GM12878 (cell line): ENCODE results near the gene MEMO1. TPM values are rescaled to one million over a fixed set of nuclear protein-coding genes. Genes with fewer than 3 reads are reported as not detected.
A peak's percentile ranks its signal among the peaks of the same experiment; 100 is the strongest.

Experiments used
- ATF7 ChIP-seq: fragments of 450-650 bp; IDR thresholded peaks from 2 replicates; pipeline ENCODE4 v1.6.1; 2016; ENCODE audit warnings: low read depth, mild to moderate bottlenecking
- BCLAF1 ChIP-seq: fragments of 450-650 bp; IDR thresholded peaks from 2 replicates; pipeline ENCODE4 v1.6.1; 2017; ENCODE audit warnings: antibody characterized with exemption, mild to moderate bottlenecking, moderate library complexity
- CUX1 ChIP-seq: IDR thresholded peaks from 2 replicates; pipeline ENCODE4 v1.6.1; 2012; ENCODE audit warnings: improper control_type of control experiment, low read depth, low read length; ENCODE audit not compliant: insufficient replicate concordance
- GATAD2B ChIP-seq: fragments of 450-650 bp; conservative IDR thresholded peaks from 2 replicates; pipeline ENCODE4 v1.6.1; 2017; ENCODE audit warnings: low read depth, mild to moderate bottlenecking, moderate library complexity
- KLF5 ChIP-seq: fragments of 450-650 bp; IDR thresholded peaks from 2 replicates; pipeline ENCODE4 v1.6.1; 2014; ENCODE audit warnings: mild to moderate bottlenecking; ENCODE audit not compliant: partially characterized antibody
- MYB ChIP-seq: fragments of 150-350 bp; IDR thresholded peaks from 2 replicates; pipeline ENCODE4 v1.6.1; 2014; ENCODE audit warnings: mild to moderate bottlenecking, low read depth, low read length, borderline replicate concordance
- NBN ChIP-seq: fragments of 450-650 bp; IDR thresholded peaks from 2 replicates; pipeline ENCODE4 v1.6.1; 2016
- PRDM15 ChIP-seq: fragments of 450-650 bp; formaldehyde crosslinking; IDR thresholded peaks from 2 replicates; pipeline ENCODE4 v1.4.0; 2020; ENCODE audit warnings: mild to moderate bottlenecking, moderate library complexity
- RELA ChIP-seq: fragments of 450-650 bp; IDR thresholded peaks from 2 replicates; pipeline ENCODE4 v1.8.0; 2014; ENCODE audit warnings: borderline replicate concordance; ENCODE audit not compliant: partially characterized antibody
- RUNX3 ChIP-seq: IDR thresholded peaks from 2 replicates; pipeline ENCODE4 v1.6.1; 2012; ENCODE audit warnings: low read length, inconsistent platforms
- SRF ChIP-seq, 2 experiments: IDR thresholded peaks; 2 replicates each; pipeline ENCODE4 v1.6.1; 2011; ENCODE audit warnings: low read depth in 2 of 2, low read length in 2 of 2, mild to moderate bottlenecking in 1 of 2, moderate library complexity in 1 of 2
- SUZ12 ChIP-seq: fragments of 200-600 bp; sonication (generic); IDR thresholded peaks from one replicate; pipeline ENCODE4 v1.6.1; 2018; ENCODE audit warnings: antibody characterized with exemption, mild to moderate bottlenecking; ENCODE audit not compliant: unreplicated experiment
- ZBTB4 ChIP-seq: fragments of 450-650 bp; formaldehyde crosslinking; IDR thresholded peaks from 2 replicates; pipeline ENCODE4 v1.4.0; 2022; ENCODE audit warnings: mild to moderate bottlenecking, moderate library complexity
- polyA plus RNA-seq, 11 experiments: library from polyadenylated mRNA; depleted of rRNA in 4 of 11; unstranded in 6 of 11; stranded (reverse) in 5 of 11; fragments of >200 nt; fragmentation: Nextera tagmentation in 4 of 11; fragmentation: Illumina TruSeq in 1 of 11; extraction: Ambion mirVana in 4 of 11; extraction: Trizol in 1 of 11; gene quantifications; 1 replicate in 1 of 11; 2 replicates in 10 of 11; pipeline versions ENCODE4 v1.2.1 to v1.2.3, GENCODE V29; 2011 to 2016; ENCODE audit warnings: inconsistent platforms in 2 of 11, missing spikeins in 2 of 11, low read depth in 1 of 11
- total RNA-seq, 4 experiments: library from RNA; depleted of rRNA in 3 of 4; stranded (reverse); fragments of >200 nt in 3 of 4; fragmentation: Illumina TruSeq in 1 of 4; extraction: Trizol in 1 of 4; gene quantifications; 2 replicates each; pipeline versions ENCODE4 v1.2.1 to v1.2.3, GENCODE V29; 2013 to 2021

Gene MEMO1
- total and polyA plus RNA-seq, 10 of the 15 experiments (the other 5 are each of a cell fraction or from before 2014, with no cell fraction given), result 39.8 to 99.1 (median 72.2) TPM

GRCh38 chr2:31922542-31923408, 88.0 kb downstream of the MEMO1 start (continued):
- no peak for TF ChIP-seq CUX1
- TF ChIP-seq RUNX3, result peak; percentile 30; the same call in 1 of the 2 replicates
- no peak for TF ChIP-seq BCLAF1
- no peak for TF ChIP-seq MYB
- no peak for TF ChIP-seq SRF (IDR thresholded peaks at IDR 0.05; ENCODE audit: low read depth in 2 of 2, low read length in 2 of 2)
- no peak for TF ChIP-seq RELA
- TF ChIP-seq SUZ12, result no peak
- TF ChIP-seq ATF7, result peak; percentile 36; the same call in 1 of the 2 replicates
- TF ChIP-seq GATAD2B, result no peak
- no peak for TF ChIP-seq ZBTB4 (CRISPR knock-in tag)
- TF ChIP-seq KLF5, result no peak
- TF ChIP-seq NBN, result no peak
- no peak for TF ChIP-seq PRDM15 (CRISPR knock-in tag)
